GM18909 (cell line): Measurements from ENCODE around the gene ETV1.
A peak's percentile ranks its signal among the peaks of the same experiment; 100 is the strongest.

Source experiments
- ATAC-seq: cut with Tn5 transposase; IDR thresholded peaks from one replicate; pipeline ENCODE4 v1.9.1; 2021; ENCODE audit warnings: mild to moderate bottlenecking; ENCODE audit not compliant: unreplicated experiment, poor library complexity

ETV1 gene

GRCh38 chr7:13989126-13989948 lies at the start of gene ETV1:
TSS of gene ETV1 (minus strand) at chr7:13989666. CDS start at chr7:13989052, 614 bp downstream.
- ATAC-seq: no peak

- ATAC-seq: no peak
Observed at GRCh38 chr7:14024406-14024805, 34.9 kb upstream of the ETV1 start.

GRCh38 chr7:14023838-14024237 lies 34.4 kb upstream of the ETV1 start:
- ATAC-seq: no peak

- no peak for ATAC-seq
Observed at GRCh38 chr7:14023342-14023741, 33.9 kb upstream of the ETV1 start.

DNA sequence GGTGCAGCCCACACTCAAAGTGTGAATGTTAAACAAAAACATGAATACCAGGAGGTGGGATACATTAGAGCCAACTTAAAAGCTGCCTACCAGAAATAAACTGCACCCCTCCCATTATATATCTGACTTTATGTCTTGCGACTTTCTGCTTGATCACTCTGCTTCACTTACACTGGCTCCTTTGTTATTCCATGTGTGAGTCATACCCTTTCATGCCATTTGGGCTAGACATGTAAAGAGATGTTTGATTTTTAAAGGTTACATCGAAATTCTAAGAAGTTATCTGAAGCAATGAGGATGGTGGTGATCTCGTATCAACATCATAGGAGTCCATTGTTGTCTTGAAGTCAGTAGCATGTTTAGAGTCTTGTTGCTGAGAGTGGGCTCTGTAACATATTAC lies 31.6 kb upstream of the ETV1 start:
- ATAC-seq: no peak

GRCh38 chr7:14020339-14020900 lies 31.0 kb upstream of the ETV1 start:
- ATAC-seq: no peak

DNA sequence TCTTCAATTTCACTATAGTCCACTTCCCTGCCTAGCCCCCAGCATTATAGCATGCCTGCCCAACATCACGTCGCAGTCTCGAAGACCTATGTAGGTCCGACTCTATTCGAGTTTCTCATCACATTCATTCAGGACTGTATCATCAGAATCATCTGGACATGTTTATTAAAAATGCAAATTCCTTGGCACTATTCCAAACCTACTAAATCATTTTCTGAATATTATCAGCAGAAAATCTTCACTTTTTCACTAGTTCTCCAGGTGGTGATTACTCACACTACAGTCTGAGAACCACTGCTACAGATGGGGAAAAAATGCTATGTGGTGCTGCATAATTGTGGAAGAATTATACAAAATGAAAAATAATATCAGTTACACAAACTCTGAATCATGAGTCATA lies 29.3 kb upstream of the ETV1 start:
- no peak for ATAC-seq

- ATAC-seq: no peak
Observed at GRCh38 chr7:14016950-14017349, 27.5 kb upstream of the ETV1 start.

DNA sequence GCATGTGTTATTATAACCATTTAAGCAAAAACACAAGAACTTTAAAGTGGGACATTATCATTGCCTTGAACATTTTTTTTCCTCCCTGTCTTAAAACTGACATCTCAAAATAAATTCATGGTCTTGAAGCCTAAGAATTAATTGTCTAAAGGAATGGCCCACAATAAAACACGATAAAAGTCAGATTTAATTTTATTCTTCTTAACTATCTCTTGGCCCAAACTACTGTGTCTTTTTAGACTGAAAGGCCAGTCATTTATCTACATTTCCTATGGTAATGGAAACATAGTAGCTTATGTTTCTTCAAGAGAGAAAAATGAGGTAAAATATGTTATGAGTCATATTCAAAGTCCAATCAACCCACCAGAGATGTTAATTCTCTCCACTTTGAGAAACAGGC lies 24.4 kb upstream of the ETV1 start:
- no peak for ATAC-seq

- no peak for ATAC-seq
Observed at GRCh38 chr7:14009453-14010418, 20.3 kb upstream of the ETV1 start.

DNA sequence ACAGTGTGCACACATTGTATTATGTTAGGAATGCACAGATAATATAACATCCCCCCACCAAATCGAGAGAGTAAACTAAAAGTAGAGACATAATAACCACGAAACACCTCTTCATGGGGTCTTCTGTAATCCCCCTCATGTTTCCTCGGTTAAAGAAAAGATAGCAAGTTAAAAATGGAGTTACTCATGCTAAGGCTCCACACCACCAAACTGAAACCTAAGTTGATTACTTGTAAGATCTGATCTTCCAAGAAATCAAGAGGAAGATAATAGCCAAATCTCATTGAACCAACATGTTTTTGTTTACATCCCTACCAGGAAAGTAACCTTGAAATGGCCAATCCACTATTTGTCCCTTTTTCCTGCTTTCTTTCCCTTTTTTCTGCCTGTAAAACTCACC lies 11.7 kb upstream of the ETV1 start:
- ATAC-seq: no peak

DNA sequence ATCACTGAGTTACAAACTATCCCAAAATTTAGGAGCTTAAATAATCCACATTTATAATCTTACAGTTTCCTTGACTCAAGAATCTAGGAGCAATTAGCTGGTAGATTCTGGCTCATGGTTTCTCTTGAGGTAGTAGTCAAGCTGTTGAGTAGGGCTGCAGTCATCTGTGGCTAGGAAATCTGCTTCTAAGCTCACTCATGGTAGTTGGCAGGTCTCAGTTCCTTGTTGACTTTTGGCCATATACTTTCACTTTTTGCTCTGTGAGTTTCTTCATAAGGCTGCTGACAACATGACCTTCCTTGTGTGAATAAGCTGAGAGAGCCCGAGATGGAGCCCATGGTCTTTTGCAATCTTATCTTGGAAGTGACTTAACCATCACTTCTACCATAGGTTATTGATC lies 10.8 kb upstream of the ETV1 start:
- ATAC-seq: no peak

- no peak for ATAC-seq
Observed at GRCh38 chr7:13998866-13999265, 9.4 kb upstream of the ETV1 start.

DNA sequence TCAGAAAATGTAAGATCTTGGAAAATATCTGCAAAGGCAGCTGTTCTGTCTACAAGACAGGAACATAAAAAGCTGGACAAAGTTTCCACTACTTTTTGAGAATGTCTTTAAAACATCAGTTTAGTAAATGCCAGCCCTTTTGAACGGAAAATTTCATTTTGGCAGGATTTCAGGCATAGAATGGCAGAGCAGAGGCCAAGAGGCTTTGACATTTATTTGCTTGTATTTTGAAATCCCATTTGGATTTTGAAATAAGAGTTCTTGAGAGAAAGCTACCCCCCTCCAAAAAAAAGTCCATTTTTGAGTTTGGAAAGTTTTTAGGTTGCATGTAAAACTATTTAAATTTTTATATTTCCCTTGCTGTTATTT lies 3.1 kb upstream of the ETV1 start:
- no peak for ATAC-seq

DNA sequence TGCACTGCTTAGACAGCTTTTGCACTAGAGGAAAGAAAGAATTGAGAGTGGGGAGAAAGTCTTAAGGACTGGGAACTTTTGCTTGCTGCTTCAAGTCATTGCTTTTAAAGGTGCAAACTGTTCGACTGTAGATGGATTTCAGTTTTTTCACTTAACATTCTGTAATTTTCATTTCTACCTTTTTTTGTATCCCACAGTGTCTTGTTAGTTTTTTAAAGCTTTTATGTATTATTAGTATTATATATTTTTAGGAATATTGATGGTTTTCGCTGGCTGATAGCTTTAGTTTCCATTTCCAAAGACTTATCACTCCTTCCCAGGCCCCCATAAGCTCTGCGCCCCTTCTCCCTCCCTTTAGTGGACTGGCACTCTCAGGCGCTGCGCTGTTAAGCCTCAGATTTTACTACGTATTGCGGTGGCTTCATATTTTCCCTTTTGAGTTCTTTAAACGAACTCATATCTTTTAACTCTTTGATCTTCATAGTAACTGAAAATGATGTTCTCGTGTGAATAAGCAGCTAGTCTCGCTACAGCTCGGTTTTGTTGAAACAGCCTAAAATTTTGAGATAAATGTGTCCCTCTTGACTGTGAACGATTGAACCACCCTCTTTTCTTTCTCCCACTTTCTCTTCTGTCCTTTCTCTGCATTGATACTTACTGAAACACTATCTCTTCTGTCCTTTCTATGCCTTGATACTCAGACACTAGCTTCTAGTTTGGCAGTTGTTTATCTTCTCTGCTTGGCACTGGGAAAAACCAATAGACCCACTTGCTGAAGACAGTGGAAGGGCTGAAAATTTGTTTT lies 2.5 kb upstream of the ETV1 start:
- ATAC-seq: no peak

DNA sequence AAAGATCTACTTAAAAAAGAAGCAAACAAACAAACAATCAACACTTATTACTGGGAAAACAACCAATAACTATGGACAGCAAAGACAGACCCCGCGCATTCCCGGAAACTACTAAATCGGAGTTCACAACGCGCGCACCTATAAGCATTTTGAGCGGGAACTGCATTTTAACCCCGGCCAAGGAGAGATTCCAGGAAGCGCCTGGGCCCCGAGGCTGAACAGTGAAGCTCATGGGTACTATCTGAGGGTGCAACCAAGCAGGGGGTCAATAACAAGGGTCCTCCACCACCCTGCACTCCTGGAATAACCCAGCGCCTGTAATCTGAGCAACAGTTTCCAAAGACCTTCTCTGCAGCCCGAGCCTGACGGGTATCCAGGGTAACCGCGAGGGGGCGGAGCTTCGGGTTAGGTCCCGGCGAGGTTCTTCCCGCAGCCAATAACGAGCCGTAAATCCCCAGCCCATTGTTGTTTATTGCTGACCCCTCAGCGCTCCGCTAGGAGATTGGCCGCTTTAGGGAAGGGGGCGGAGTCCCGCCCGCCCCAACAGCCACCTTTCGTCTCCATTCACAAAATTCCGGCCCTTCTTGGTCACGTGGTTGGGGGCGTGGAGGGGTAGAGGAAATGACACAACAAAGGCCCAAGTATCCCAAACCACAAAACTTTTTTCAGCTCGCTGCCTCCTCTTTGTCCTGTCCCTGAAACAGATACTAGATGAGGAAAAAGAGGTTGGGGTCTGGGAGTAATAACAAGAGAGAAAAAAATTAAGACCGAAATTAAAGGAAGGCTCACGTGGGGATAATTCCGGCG lies 1.7 kb upstream of the ETV1 start:
- ATAC-seq: peak; percentile 75

DNA sequence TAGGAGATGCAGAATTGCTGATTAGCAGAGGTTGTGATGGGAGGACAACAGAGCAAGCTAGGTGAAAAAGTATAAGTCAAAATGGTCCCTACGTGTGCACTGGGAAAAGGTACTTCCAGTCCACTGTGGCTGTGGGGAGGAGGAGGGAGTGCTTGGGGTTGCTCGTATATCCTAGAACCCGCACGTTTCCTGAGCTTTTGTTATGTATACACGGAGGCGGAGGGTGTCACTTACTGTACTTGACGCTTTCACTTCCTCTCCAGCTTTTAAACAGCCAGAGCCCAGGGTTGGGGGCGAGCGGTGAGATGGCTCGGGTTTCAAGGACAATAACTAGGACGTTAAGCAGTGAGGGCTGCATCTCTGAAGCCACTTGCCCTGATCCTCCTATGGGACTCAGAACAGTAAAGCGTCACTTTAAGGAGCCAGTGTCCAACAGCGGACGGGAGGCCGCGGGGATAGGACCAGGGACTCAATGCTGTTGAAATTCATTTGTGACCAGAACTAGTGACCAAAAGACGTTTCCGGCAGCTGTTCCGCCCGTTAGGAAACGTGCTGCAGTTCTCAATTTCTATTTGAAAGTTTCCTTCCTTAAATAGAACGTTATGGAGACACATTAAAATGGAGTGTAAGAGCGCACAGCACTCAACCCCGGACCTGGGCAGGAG lies 985 bp upstream of the ETV1 start:
- peak; percentile 55 for ATAC-seq

DNA sequence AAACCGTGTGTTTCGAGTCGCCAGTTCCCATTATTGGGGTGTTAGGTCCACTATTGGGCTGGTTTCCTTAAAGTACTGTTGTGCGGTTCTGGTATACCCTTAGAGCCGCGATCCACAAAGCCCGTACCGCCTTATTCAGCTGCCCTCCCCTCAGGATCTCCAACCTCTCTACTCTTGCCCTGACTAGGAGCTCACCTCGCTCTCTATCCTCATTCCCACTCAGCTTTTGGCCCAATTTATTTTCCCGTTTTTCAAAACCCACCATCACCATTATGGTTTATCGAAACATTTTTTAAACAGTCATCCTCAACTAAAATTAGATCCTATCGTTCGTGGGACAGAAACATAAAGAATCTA lies 461 bp upstream of the ETV1 start:
- no peak for ATAC-seq

GRCh38 chr7:13988731-13989125 lies 738 bp downstream of the ETV1 start:
- no peak for ATAC-seq
